Measurements from ENCODE around the gene KLRC1.
"Not testable (repeated sequence)": the region's sequence is repeated elsewhere in the genome, so short reads cannot be mapped to it uniquely, and the experiment has no call there.

KLRC1 gene

GRCh38 chr12:10453156-10453555 is at the start of gene KLRC1:
Gene KLRC1 (minus strand): TSS chr12:10453377. CDS start chr12:10451156, 2,221 bp downstream.
- no peak for DNase-seq (ENCODE audit: low read depth)

GRCh38 chr12:10501030-10501429 is 47.9 kb upstream of the KLRC1 start:
- no peak for DNase-seq (ENCODE audit: low read depth)

DNA sequence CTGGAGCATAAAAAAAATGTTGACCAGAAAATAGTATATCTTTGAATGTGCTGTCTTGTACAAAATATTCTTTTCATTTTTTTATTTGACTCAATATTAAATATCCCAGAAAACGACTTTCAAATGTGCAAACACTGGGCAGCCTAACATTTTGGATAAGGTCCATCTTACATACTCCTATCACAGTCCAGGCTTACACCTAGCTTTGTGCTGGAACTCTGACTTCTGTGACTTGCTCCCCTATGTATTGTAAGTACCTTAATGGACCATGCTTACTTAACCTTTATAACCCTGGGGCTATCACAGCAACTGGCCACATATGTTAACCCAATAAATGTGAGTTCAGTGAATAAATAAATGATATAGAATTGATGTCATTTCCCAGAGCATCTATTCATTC is 44.9 kb upstream of the KLRC1 start:
- no peak for DNase-seq (ENCODE audit: low read depth)

DNA sequence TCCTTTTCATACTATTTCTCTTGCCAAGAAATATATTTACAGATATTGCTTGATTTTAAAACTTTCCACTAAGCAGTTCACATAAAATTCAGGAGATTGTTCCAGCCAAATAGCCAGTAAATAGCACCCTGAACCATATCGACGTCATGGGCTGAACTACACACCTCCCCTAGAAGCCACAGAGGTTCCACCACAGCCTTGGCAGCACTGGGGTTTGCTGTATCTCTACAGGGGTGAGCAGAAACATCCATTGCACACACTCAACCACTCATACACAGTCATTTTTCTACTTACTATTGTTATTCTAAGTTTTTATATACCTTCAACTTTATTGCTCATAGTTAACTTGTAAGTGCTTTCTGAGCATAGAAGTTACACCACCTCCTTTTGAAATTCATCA is 44.4 kb upstream of the KLRC1 start:
- peak; percentile 49 for DNase-seq (ENCODE audit: low read depth)

- DNase-seq (ENCODE audit: low read depth), result no peak
Observed at GRCh38 chr12:10491766-10492165, 38.6 kb upstream of the KLRC1 start.

DNA sequence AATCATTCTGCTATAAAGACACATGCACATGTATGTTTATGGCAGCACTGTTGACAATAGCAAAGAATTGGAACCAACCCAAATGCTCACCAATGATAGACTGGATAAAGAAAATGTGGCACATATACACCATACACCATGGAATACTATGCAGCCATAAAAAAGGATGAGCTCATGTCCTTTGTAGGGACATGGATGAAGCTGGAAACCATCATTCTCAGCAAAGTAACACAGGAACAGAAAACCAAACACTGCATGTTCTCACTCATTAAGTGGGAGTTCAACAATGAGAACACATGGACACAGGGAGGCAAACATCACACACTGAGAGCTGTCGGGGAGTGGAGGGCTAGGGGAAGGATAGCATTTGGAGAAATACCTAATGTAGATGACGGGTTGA is 34.2 kb upstream of the KLRC1 start:
- not testable (repeated sequence) for DNase-seq (ENCODE audit: low read depth)

- DNase-seq (ENCODE audit: low read depth), result not testable (repeated sequence)
Observed at GRCh38 chr12:10481901-10482300, 28.7 kb upstream of the KLRC1 start.

DNA sequence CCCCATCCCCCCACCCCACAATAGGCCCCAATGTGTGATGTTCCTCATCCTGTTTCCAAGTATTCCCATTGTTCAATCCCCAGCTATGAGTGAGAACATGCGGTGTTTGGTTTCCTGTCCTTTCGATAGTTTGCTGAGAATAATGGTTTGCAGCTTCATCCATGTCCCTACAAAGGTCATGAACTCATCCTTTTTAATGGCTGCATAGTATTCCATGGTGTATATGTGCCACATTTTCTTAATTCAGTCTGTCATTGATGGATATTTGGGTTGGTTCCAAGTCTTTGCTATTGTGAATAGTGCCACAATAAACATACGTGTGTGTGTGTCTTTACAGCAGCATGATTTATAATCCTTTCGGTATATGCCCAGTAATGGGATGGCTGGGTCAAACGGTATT is 19.6 kb upstream of the KLRC1 start:
- not testable (repeated sequence) for DNase-seq (ENCODE audit: low read depth)

GRCh38 chr12:10469701-10470100 is 16.5 kb upstream of the KLRC1 start:
- DNase-seq (ENCODE audit: low read depth), result no peak

GRCh38 chr12:10466311-10466710 is 13.1 kb upstream of the KLRC1 start:
- DNase-seq (ENCODE audit: low read depth), result no peak

DNA sequence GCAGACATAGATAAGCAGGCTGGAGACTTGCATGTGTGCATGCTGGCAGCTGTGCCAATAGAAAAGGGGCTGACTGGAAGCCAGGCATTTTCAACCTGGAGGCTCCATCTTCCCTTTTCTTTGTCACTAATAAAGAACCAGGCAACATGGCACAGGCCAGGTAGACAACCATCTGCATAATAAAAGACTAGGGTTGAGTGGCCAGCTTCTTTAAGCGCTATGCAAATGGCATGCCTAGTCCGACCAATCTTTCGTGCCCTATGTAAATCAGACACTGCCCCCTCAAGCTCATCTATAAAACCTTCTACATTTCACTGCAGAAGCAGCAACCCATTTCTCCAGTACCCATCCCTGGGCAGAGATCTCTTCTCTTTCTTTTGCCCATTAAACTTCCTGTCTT is 4.6 kb upstream of the KLRC1 start:
- DNase-seq (ENCODE audit: low read depth), result no peak

DNA sequence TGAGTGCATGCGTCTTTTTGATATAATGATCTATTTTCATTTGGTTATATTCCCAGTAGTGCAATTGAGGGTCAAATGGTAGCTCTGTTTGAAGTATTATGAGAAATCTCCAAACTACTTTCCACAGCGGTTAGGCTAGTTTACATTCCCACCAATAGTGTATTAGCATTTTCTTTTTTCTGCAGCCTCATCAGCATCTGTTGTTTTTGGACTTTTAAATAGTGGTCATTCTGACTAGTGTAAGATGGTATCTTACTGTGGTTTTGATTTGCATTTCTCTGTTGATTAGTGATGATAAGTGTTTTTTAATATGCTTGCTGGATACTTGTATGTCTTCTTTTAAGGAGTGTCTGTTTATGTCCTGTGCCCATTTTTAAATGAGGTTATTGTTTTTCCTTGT is 3.7 kb upstream of the KLRC1 start:
- DNase-seq (ENCODE audit: low read depth), result no peak

DNA sequence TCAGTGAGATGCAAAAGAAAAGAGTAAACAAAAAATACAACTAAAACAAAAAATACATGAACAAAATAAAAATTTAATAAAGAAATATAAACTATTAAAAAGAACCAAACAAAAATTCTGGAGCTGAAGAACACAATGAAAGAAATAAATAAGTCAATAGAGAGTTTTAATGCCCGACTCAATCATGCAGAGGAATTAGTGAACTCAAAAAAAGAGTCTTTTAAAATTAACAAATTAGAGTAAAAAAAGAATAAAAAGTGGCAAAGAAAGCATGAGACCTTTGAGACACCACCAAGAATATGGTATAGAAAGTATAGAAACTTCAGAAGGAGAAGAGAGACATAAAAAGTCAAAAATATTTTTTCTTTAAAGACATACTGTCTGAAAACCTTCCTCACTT is 2.6 kb upstream of the KLRC1 start:
- no peak for DNase-seq (ENCODE audit: low read depth)

GRCh38 chr12:10454531-10454930 is 1.4 kb upstream of the KLRC1 start:
- DNase-seq (ENCODE audit: low read depth), result no peak

DNA sequence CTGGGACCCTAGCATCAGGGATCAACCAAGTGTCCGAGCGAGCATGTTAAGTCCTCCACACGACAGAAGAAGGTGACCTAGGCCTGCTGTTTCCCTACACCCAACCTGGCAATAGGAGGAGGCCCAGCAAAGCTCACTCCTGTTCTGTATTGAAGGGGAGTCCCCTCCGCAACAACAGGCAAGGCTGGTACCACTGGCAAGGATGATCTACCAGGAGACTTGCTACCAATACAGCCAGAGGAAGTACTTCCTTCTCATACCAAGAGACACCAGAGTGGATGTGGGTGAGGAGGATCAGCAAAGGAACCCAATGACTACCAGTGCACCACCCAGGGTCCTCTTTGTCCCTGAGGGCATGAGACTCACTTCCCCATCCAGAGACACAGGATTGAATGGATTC is 4.9 kb downstream of the KLRC1 start:
- no peak for DNase-seq (ENCODE audit: low read depth)

GRCh38 chr12:10446052-10446451 is 7.1 kb downstream of the KLRC1 start:
- not testable (repeated sequence) for DNase-seq (ENCODE audit: low read depth)

DNA sequence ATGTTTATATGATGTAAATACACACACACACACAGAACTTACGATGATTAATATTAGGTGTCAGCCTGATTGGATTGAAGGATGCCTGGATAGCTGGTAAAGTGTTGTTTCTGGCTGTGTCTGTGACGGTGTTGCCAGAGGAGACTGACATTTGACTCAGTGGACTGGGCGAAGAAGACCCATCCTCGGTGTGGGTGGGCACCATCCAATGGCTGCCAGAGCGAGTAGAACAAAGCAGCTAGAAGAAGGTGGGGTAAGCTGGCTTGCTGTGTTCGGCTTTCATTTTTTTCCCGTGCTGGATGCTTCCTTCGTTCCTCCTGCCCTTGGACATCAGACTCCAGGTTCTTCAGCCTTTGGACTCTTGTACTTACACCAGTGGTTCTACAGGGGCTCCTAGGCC is 12.0 kb downstream of the KLRC1 start:
- DNase-seq (ENCODE audit: low read depth), result not testable (repeated sequence)

DNA sequence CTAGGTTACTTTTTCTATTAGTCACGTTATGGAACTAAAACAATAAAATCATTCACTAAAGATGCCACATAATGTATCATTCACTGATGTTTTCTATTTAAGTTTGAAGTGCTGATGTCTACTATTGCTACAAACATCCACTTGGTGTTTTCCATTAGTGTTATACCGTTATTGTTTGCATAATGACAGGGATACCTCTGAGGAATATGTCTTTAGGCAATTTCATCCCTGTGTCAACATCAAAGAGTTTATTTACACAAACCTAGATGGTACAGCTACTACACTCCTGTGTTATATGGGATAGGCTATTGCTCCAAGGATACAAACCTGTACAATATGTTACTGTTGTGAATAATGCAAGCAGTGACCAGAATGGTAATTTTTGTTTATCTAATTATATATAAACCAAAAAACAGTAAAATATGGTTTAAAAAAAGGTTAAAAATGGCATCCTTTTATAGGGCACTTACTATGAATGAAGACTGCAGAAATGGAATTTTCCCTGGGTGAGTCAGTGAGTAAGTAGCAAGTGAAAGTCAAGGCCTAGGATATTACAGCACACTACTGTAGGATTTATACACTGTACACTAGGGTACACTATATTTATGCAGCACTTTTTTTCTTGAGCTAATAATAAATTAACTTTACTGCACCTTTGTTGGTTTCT is 13.4 kb downstream of the KLRC1 start:
- DNase-seq (ENCODE audit: low read depth), result not testable (repeated sequence)

GRCh38 chr12:10437601-10438000 is 15.6 kb downstream of the KLRC1 start:
- not testable (repeated sequence) for DNase-seq (ENCODE audit: low read depth)

DNA sequence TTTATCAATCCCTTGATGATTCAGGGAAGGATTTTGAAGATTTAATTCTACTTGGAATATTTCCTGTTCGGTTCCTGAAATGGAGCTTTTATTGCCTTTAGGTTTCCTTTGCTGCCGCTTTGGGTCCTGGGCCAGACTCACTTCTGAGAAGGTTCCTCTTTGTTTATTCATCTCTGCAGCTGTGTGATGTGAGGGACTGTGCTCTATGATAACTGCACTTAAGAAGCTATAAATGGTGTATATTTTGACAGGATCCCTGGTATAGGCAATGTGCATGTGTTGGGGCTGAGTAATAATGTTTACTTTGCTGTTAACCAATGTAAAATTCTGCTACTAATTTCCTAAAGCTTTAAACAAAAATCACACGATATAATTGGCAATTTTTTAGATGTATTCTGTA is 17.4 kb downstream of the KLRC1 start, which contains the start of gene KLRC2:
TSS of gene KLRC2 (minus strand) at position 195 of the 400 bp plus-strand sequence. CDS start at position 171, 24 bp downstream.
- DNase-seq (ENCODE audit: low read depth), result not testable (repeated sequence)

DNA sequence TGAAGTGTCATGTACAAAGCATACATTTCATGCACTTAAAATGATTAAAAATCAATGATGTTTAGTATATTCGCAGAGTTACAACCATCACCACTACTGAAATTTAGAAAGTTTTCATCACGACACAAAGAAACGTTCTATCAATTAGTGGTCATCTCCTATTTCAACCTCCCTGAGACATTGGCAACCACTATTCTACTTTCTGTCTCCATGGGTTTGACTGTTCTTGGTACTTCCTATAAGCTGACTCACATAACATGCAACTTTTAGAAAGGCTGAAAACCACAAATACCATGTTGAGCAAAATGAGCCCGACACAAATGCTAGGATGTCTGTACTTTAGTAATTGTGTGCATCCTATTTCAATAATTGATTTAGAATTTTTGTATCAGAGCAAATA is 22.6 kb downstream of the KLRC1 start:
- not testable (repeated sequence) for DNase-seq (ENCODE audit: low read depth)

GRCh38 chr12:10425938-10426337 is 27.2 kb downstream of the KLRC1 start:
- DNase-seq (ENCODE audit: low read depth), result not testable (repeated sequence)

DNA sequence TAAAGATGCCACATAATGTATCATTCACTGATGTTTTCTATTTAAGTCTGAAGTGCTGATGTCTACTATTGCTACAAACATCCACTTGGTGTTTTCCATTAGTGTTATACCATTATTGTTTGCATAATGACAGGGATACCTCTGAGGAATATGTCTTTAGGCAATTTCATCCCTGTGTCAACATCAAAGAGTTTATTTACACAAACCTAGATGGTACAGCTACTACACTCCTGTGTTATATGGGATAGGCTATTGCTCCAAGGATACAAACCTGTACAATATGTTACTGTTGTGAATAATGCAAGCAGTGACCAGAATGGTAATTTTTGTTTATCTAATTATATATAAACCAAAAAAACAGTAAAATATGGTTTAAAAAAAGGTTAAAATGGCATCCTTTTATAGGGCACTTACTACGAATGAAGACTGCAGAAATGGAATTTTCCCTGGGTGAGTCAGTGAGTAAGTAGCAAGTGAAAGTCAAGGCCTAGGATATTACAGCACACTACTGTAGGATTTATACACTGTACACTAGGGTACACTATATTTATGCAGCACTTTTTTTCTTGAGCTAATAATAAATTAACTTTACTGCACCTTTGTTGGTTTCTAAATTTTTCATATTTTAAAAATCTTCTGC is 28.8 kb downstream of the KLRC1 start:
- DNase-seq (ENCODE audit: low read depth), result not testable (repeated sequence)

DNA sequence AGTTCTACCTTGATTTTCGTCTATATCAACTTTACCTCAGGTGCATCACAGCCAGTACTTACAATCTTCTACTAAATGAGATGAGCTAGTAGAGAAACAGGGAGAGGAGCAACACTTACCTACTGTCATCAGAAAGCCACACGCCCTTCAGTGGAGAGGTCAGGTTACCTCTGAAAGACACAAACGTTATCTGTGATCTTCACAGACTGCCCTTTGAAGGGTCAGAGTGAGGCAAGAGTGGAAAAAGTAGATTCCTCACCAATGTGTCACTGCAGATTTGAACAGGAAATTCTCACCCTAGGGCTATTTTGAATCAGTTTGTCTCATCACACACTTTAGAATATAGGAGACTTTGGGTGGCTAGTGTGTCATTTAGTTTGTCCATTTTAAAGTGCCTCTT is 31.0 kb downstream of the KLRC1 start:
- not testable (repeated sequence) for DNase-seq (ENCODE audit: low read depth)

Data from activated T-cell treated with anti-CD3 and anti-CD28 coated beads for 48 hours (primary cell).